ENCODE measurements around the gene FANCE. TPM values are rescaled to one million over a fixed set of nuclear protein-coding genes. Genes with fewer than 3 reads are reported as not detected.

Gene FANCE
- polyA plus RNA-seq, 1 donor from 2014 or later = 7.1 TPM

DNA sequence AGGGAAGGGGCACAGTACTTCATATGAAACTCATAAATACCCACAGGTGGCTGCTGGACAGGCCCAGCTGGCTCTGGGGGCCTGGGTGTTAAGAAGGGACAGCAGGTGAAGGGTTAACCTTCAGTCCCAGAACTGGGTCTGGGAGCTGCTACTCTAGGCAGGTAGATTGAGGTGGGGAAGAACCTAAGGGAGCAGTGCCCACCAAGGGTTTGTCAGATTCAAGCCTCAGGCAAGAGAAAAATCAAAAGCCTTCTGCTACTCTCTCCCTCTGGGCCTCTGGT lies 21.7 kb downstream of the FANCE start:
- H3K9me3 ChIP-seq (ENCODE audit: low read length) = no peaks in the 10 kb centered on the region
- H3F3A ChIP-seq (ENCODE audit: insufficient read depth, low read length, poor library complexity, severe bottlenecking) = no peaks in the 10 kb centered on the region
- H3K9ac ChIP-seq (ENCODE audit: low read length) = no peak overlapping the region
- H3K27ac ChIP-seq (ENCODE audit: low read length) = no peak overlapping the region
- no peak overlapping the region for H3K4me2 ChIP-seq (ENCODE audit: low read length)
- no peaks in the 10 kb centered on the region for H3K36me3 ChIP-seq (ENCODE audit: insufficient read depth, low read length)
- no peaks in the 10 kb centered on the region for H3K27me3 ChIP-seq (ENCODE audit: insufficient read depth, low read depth, low read length)
- H3K4me3 ChIP-seq (ENCODE audit: low read length) = no peak overlapping the region
- no peak for TF ChIP-seq POLR2AphosphoS5 (IDR thresholded peaks at IDR 0.05)
- no peak for TF ChIP-seq RAD21 (conservative IDR thresholded peaks at IDR 0.05)
- TF ChIP-seq, protein P1, sequence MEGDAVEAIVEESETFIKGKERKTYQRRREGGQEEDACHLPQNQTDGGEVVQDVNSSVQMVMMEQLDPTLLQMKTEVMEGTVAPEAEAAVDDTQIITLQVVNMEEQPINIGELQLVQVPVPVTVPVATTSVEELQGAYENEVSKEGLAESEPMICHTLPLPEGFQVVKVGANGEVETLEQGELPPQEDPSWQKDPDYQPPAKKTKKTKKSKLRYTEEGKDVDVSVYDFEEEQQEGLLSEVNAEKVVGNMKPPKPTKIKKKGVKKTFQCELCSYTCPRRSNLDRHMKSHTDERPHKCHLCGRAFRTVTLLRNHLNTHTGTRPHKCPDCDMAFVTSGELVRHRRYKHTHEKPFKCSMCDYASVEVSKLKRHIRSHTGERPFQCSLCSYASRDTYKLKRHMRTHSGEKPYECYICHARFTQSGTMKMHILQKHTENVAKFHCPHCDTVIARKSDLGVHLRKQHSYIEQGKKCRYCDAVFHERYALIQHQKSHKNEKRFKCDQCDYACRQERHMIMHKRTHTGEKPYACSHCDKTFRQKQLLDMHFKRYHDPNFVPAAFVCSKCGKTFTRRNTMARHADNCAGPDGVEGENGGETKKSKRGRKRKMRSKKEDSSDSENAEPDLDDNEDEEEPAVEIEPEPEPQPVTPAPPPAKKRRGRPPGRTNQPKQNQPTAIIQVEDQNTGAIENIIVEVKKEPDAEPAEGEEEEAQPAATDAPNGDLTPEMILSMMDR (IDR thresholded peaks at IDR 0.05; ENCODE audit: poor library complexity, severe bottlenecking) = no peak
- TF ChIP-seq SMC3 (conservative IDR thresholded peaks at IDR 0.05; ENCODE audit: poor library complexity) = no peak
- no peak overlapping the region for H2AFZ ChIP-seq (ENCODE audit: low read depth, low read length)
- no peaks in the 10 kb centered on the region for H4K20me1 ChIP-seq (ENCODE audit: insufficient read depth)
- H3K79me2 ChIP-seq (replicated peaks; ENCODE audit: insufficient read depth, low read length) = no peaks in the 10 kb centered on the region
- H3K9me2 ChIP-seq (ENCODE audit: insufficient read depth, low read length) = no peaks in the 10 kb centered on the region

DNA sequence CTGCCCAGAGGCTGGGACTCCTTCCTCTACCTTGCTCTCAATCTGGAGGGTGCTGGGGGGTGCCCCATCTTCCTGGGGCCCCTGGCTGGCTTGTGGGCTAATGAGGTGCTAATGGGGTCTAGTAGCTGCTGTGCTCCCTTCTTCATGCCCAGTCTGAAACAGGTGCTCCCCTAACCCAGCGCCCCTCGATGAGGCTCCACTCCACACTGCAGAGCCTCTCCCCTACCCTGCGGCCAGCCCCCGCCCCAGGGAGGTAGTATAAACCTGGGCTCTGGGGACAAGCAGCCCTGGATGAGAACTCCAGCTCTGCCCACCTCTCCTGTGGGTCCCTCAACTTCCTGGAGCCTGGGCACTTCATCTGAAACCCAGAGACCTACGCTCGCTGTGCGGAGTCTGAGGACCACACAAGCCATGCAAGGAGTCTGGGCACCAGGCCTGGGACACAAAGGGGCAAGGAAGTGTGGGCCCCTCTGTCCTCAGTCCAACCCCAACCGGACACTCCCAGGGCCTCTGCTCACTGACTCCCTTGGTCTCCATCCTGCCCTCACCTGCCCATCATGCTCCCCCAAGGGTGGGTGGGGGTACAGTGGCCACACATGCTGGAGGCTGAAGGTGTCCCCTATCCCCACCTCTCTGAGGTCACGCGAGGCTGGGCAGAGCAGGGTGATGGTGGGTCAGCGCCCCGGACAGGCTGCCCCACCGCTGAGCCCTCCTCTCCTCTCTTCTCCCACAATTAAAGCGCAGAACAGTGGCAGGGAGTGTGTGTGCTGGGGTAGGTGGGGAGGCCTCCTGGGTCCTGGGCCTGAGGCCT lies 22.2 kb downstream of the FANCE start:
- Histone ChIP-seq H3F3A (ENCODE audit: insufficient read depth, low read length, poor library complexity, severe bottlenecking) (no peaks in the 10 kb centered on the region), H3K27ac (ENCODE audit: low read length) (no peak overlapping the region), H3K27me3 (ENCODE audit: insufficient read depth, low read depth, low read length) (no peaks in the 10 kb centered on the region), H3K4me2 (ENCODE audit: low read length) (no peak overlapping the region), H3K79me2 (replicated peaks; ENCODE audit: insufficient read depth, low read length) (no peaks in the 10 kb centered on the region), H4K20me1 (ENCODE audit: insufficient read depth) (no peaks in the 10 kb centered on the region), H3K9me2 (ENCODE audit: insufficient read depth, low read length) (no peaks in the 10 kb centered on the region), H3K9ac (ENCODE audit: low read length) (no peak overlapping the region), H3K9me3 (ENCODE audit: low read length) (no peaks in the 10 kb centered on the region), H3K4me3 (ENCODE audit: low read length) (no peak overlapping the region), H2AFZ (ENCODE audit: low read depth, low read length) (no peak overlapping the region), H3K36me3 (ENCODE audit: insufficient read depth, low read length) (no peaks in the 10 kb centered on the region)
- TF ChIP-seq RAD21 (conservative IDR thresholded peaks at IDR 0.05) = no peak
- no peak for TF ChIP-seq EZH2 (IDR thresholded peaks at IDR 0.05; ENCODE audit: borderline replicate concordance, insufficient read depth, low read length, poor library complexity, severe bottlenecking)
- TF ChIP-seq, protein P1 (IDR thresholded peaks at IDR 0.05; ENCODE audit: poor library complexity, severe bottlenecking) = no peak
- TF ChIP-seq POLR2AphosphoS5 (IDR thresholded peaks at IDR 0.05) = no peak
- TF ChIP-seq MXI1 (conservative IDR thresholded peaks at IDR 0.05; ENCODE audit: poor library complexity, severe bottlenecking) = no peak
- no peak for TF ChIP-seq SMC3 (conservative IDR thresholded peaks at IDR 0.05; ENCODE audit: poor library complexity)
- TF ChIP-seq TAF1 (IDR thresholded peaks at IDR 0.05; ENCODE audit: low read depth) = no peak
- no peak for TF ChIP-seq EP300 (conservative IDR thresholded peaks at IDR 0.05; ENCODE audit: poor library complexity, severe bottlenecking)
- TF ChIP-seq, protein P2, sequence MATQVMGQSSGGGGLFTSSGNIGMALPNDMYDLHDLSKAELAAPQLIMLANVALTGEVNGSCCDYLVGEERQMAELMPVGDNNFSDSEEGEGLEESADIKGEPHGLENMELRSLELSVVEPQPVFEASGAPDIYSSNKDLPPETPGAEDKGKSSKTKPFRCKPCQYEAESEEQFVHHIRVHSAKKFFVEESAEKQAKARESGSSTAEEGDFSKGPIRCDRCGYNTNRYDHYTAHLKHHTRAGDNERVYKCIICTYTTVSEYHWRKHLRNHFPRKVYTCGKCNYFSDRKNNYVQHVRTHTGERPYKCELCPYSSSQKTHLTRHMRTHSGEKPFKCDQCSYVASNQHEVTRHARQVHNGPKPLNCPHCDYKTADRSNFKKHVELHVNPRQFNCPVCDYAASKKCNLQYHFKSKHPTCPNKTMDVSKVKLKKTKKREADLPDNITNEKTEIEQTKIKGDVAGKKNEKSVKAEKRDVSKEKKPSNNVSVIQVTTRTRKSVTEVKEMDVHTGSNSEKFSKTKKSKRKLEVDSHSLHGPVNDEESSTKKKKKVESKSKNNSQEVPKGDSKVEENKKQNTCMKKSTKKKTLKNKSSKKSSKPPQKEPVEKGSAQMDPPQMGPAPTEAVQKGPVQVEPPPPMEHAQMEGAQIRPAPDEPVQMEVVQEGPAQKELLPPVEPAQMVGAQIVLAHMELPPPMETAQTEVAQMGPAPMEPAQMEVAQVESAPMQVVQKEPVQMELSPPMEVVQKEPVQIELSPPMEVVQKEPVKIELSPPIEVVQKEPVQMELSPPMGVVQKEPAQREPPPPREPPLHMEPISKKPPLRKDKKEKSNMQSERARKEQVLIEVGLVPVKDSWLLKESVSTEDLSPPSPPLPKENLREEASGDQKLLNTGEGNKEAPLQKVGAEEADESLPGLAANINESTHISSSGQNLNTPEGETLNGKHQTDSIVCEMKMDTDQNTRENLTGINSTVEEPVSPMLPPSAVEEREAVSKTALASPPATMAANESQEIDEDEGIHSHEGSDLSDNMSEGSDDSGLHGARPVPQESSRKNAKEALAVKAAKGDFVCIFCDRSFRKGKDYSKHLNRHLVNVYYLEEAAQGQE (IDR thresholded peaks at IDR 0.05; ENCODE audit: borderline replicate concordance) = no peak
